ENCODE data around the gene TRAPPC6A.

The TRAPPC6A gene

GRCh38 chr19:45147835-45148676 lies 30.0 kb downstream of the TRAPPC6A start:
- TF ChIP-seq CTCF (IDR thresholded peaks at IDR 0.05; ENCODE audit: control insufficient read depth, extremely low read depth, insufficient read depth) = no peak
- no peak for DNase-seq (ENCODE audit: low read depth)
- no peak overlapping the region for H3K4me3 ChIP-seq (ENCODE audit: low read depth, low read length)

- TF ChIP-seq CTCF (IDR thresholded peaks at IDR 0.05; ENCODE audit: control insufficient read depth, extremely low read depth, insufficient read depth) = no peak
- H3K4me3 ChIP-seq (ENCODE audit: low read depth, low read length) = no peak overlapping the region
- DNase-seq (ENCODE audit: low read depth) = no peak
Observed at GRCh38 chr19:45146741-45147205, 31.3 kb downstream of the TRAPPC6A start.

- no peak overlapping the region for H3K4me3 ChIP-seq (ENCODE audit: low read depth, low read length)
- TF ChIP-seq CTCF (IDR thresholded peaks at IDR 0.05; ENCODE audit: control insufficient read depth, extremely low read depth, insufficient read depth) = no peak
- DNase-seq (ENCODE audit: low read depth) = no peak
Observed at GRCh38 chr19:45146251-45146650, 31.8 kb downstream of the TRAPPC6A start.

- no peak for TF ChIP-seq CTCF (IDR thresholded peaks at IDR 0.05; ENCODE audit: control insufficient read depth, extremely low read depth, insufficient read depth)
- H3K4me3 ChIP-seq (ENCODE audit: low read depth, low read length) = no peak overlapping the region
- no peak for DNase-seq (ENCODE audit: low read depth)
Observed at GRCh38 chr19:45145270-45146189, 32.5 kb downstream of the TRAPPC6A start.

- no peak for TF ChIP-seq CTCF (IDR thresholded peaks at IDR 0.05; ENCODE audit: control insufficient read depth, extremely low read depth, insufficient read depth)
- H3K4me3 ChIP-seq (ENCODE audit: low read depth, low read length) = no peak overlapping the region
- DNase-seq (ENCODE audit: low read depth) = no peak
Observed at GRCh38 chr19:45144431-45145269, 33.4 kb downstream of the TRAPPC6A start.

GRCh38 chr19:45142726-45143110 lies 35.3 kb downstream of the TRAPPC6A start:
- no peak overlapping the region for H3K4me3 ChIP-seq (ENCODE audit: low read depth, low read length)
- DNase-seq (ENCODE audit: low read depth) = no peak
- TF ChIP-seq CTCF (IDR thresholded peaks at IDR 0.05; ENCODE audit: control insufficient read depth, extremely low read depth, insufficient read depth) = no peak

All from LNCaP clone FGC (cell line).